Adrenal gland (tissue), 12 donors: ENCODE data around the gene LIPA. TPM values are rescaled to one million over a fixed set of nuclear protein-coding genes. Genes with fewer than 3 reads are reported as not detected.
A peak's percentile ranks its signal among the peaks of the same experiment; 100 is the strongest.

Experiments used
- DNase-seq, 7 donors: peaks; one replicate each; pipeline ENCODE4 v3.0.0-alpha.2; 2019 to 2020
- H3K27ac ChIP-seq, 5 donors: fragments of 200-600 bp; sonication (generic) in 4 of 5; 1 replicate in 3 of 5; 2 replicates in 2 of 5; pipeline versions ENCODE4 v1.5.1 to v1.8.0; 2016 to 2020; ENCODE audit warnings: mild to moderate bottlenecking in 1 of 5
- H3K27me3 ChIP-seq: fragments of 200-600 bp; 2 replicates; pipeline ENCODE4 v1.8.0; 2021
- H3K36me3 ChIP-seq, 2 donors: fragments of 200-600 bp; replicated peaks in 1 of 2; 1 replicate in 1 of 2; 2 replicates in 1 of 2; pipeline versions ENCODE4 v1.5.1 to v1.8.0; 2018 to 2022
- H3K4me1 ChIP-seq, 2 donors: fragments of 200-600 bp; replicated peaks in 1 of 2; 1 replicate in 1 of 2; 2 replicates in 1 of 2; pipeline versions ENCODE4 v1.5.1 to v1.8.0; 2018 to 2021
- H3K4me3 ChIP-seq, 4 donors: fragments of 200-600 bp; sonication (generic) in 3 of 4; one replicate each; pipeline ENCODE4 v1.5.1; 2016 to 2018
- H3K9me3 ChIP-seq, 3 donors: fragments of 200-600 bp; sonication (generic) in 1 of 3; replicated peaks in 1 of 3; 1 replicate in 2 of 3; 2 replicates in 1 of 3; pipeline versions ENCODE4 v1.5.1 to v1.8.0; 2016 to 2021
- POLR2A ChIP-seq, 2 donors: fragments of 450-650 bp; IDR thresholded peaks; one replicate each; pipeline ENCODE4 v1.6.1; 2017; ENCODE audit warnings: antibody characterized with exemption in 2 of 2, mild to moderate bottlenecking in 2 of 2, moderate library complexity in 1 of 2
- WGBS, 4 donors: extraction: QIAGEN DNeasy Blood & Tissue Kit in 2 of 4; methylation state at CpG; one replicate each; pipeline versions ENCODE4 v1.1.5 to v1.1.7; 2013 to 2017; 5-methylcytosine and 5-hydroxymethylcytosine counted together
- intact Hi-C, 2 donors: fragments of 100-400 bp; cut with DNase I; formaldehyde crosslinking; loops; one replicate each; pipeline versions ENCODE4 v1.14.1 to v1.15.0; 2022 to 2023
- polyA plus RNA-seq, 3 donors: library from polyadenylated mRNA; stranded (reverse); fragments of 200-250 nt in 2 of 3; fragments of 350-450 nt in 1 of 3; fragmentation: Illumina TruSeq in 1 of 3; extraction: RNeasy Lipid Tissue Mini Kit (QIAGEN cat#74804) in 1 of 3; gene quantifications; one replicate each; pipeline ENCODE4 v1.2.3, GENCODE V29; 2013 to 2014
- total RNA-seq, 9 donors: library from RNA; depleted of rRNA in 4 of 9; stranded (reverse); fragments of >200 nt in 4 of 9; fragments of 120-200 nt in 1 of 9; fragmentation: NEBNext Ultra II Directional in 1 of 9; extraction: Animal tissue kit (Norgen Biotek cat#: 25700) in 1 of 9; gene quantifications; one replicate each; pipeline versions ENCODE4 v1.1.0 to v1.2.4, GENCODE V29; 2013 to 2023
- TF ChIP-seq, protein P1 (sequence below), 6 experiments: fragments of 450-650 bp in 4 of 6; fragments of 200-600 bp in 2 of 6; sonication (generic) in 1 of 6; IDR thresholded peaks; 1 replicate in 5 of 6; 2 replicates in 1 of 6; pipeline versions ENCODE4 v1.5.1 to v1.8.0; 2016 to 2021; ENCODE audit warnings: antibody characterized with exemption in 6 of 6, mild to moderate bottlenecking in 2 of 6, moderate library complexity in 1 of 6
- donor health status: healthy with polysubstance abuse.
- donor health status: Bipolar disorder and iron deficiency.
- donor health status: DM: yes; HTN: yes; CAD: no.
- donor health status: DM: no; HTN: no; CAD: no.
- donor health status: DM: no; HTN: no; CAD: no.
- donor health status: DM: yes; HTN: yes; CAD: no.

LIPA gene
- total and polyA plus RNA-seq, 12 donors: 15.9 to 202 (median 109) TPM

DNA sequence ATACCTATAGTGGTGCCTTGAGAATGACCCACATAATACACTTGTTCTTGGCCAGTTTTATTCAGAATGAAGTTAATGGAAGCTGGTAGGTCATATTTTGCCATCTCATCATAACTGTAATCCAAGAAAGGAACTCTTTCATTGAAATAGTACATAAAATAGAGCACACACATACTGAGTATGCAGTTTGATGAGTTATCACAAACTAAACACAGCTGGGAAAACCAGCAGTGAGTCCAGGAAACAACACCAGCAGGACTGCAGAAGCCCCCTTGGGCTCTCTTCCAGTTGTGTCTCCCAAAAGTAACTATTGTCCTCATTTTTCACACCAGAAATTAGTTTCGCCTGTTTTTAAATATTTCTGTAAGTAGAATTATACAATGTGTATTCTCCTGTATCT lies 24.7 kb downstream of the LIPA start:
- WGBS, 4 donors: 95 to 100% (median 97%) methylated on average over 1 of the region's 1 CpG
- DNase-seq: no peak
- peaks cover 0 to 4% of the 10 kb centered on the region in 2 donors for H3K36me3 ChIP-seq
- no peaks in the 10 kb centered on the region for H3K9me3 ChIP-seq
- H3K27ac ChIP-seq: no peak overlapping the region
- TF ChIP-seq POLR2A (IDR thresholded peaks at IDR 0.05): no peak
- TF ChIP-seq, protein P1, sequence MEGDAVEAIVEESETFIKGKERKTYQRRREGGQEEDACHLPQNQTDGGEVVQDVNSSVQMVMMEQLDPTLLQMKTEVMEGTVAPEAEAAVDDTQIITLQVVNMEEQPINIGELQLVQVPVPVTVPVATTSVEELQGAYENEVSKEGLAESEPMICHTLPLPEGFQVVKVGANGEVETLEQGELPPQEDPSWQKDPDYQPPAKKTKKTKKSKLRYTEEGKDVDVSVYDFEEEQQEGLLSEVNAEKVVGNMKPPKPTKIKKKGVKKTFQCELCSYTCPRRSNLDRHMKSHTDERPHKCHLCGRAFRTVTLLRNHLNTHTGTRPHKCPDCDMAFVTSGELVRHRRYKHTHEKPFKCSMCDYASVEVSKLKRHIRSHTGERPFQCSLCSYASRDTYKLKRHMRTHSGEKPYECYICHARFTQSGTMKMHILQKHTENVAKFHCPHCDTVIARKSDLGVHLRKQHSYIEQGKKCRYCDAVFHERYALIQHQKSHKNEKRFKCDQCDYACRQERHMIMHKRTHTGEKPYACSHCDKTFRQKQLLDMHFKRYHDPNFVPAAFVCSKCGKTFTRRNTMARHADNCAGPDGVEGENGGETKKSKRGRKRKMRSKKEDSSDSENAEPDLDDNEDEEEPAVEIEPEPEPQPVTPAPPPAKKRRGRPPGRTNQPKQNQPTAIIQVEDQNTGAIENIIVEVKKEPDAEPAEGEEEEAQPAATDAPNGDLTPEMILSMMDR (IDR thresholded peaks at IDR 0.05): no peak
- intact Hi-C loops: no loop called here
- H3K27me3 ChIP-seq: no peaks in the 10 kb centered on the region
- H3K4me3 ChIP-seq: no peak overlapping the region
- no peaks in the 10 kb centered on the region for H3K4me1 ChIP-seq

DNA sequence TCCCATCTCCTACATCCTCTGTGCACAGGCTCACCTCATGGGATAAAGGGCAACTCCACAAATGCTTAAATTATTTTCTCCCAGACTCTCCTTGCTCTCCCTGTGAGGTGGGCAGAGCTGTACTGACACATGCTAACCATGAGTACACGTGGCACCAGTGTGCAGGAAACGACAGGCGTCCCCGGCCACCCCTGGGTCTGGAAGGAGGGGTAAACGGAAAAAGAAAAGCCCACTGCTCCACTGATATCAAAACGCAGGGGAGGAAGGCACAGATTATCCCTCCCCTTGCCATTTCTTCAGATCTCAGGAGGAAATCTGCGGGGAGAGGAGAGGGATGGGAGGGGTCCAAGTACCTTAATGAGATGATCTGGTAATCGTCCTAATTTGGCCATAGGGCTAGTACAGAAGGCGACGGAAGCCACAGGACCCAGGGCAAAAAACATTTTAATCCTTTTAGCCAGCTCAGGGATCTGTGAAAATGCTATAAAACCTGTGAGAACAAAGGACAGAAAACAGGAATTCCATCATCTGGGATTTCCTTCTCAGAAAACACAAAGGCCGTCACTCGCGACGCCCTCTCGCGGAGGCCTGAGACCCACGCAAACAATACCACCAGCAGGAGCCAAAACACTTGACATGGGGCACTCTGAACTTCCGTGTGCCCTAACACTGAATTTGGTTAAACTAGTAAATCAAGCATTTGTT lies 26.7 kb downstream of the LIPA start:
- intact Hi-C loops: no loop called here
- peak in 1 of 7 donors; percentile 12 for DNase-seq
- H3K9me3 ChIP-seq: no peaks in the 10 kb centered on the region
- peaks cover 0 to 5% of the 10 kb centered on the region in 2 donors for H3K36me3 ChIP-seq
- no peaks in the 10 kb centered on the region for H3K4me1 ChIP-seq
- H3K27ac ChIP-seq: peak overlapping the region in 2 of 5 donors; percentile 21 to 54
- no peak overlapping the region for H3K4me3 ChIP-seq
- WGBS, 4 donors: 65 to 79% (median 66%) methylated on average over 16 to 18 of the region's 18 CpGs
- no peak for TF ChIP-seq POLR2A (IDR thresholded peaks at IDR 0.05)
- TF ChIP-seq, protein P1 (IDR thresholded peaks at IDR 0.05): peak in 3 of 6 experiments; percentile 8 to 17 (median 13)
- no peaks in the 10 kb centered on the region for H3K27me3 ChIP-seq

- Histone ChIP-seq H3K27ac (no peak overlapping the region), H3K9me3 (no peaks in the 10 kb centered on the region), H3K36me3 (peaks cover 0 to 5% of the 10 kb centered on the region in 2 donors), H3K27me3 (no peaks in the 10 kb centered on the region), H3K4me1 (peaks cover 0 to 12% of the 10 kb centered on the region in 2 donors), H3K4me3 (no peak overlapping the region)
- WGBS, 4 donors: 62 to 81% (median 77%) methylated on average over 2 of the region's 2 CpGs
- TF ChIP-seq, protein P1 (IDR thresholded peaks at IDR 0.05): no peak
- no peak for TF ChIP-seq POLR2A (IDR thresholded peaks at IDR 0.05)
- DNase-seq: no peak
- intact Hi-C loops: no loop called here
Measured at GRCh38 chr10:89221919-89222318, 29.7 kb downstream of the LIPA start.

DNA sequence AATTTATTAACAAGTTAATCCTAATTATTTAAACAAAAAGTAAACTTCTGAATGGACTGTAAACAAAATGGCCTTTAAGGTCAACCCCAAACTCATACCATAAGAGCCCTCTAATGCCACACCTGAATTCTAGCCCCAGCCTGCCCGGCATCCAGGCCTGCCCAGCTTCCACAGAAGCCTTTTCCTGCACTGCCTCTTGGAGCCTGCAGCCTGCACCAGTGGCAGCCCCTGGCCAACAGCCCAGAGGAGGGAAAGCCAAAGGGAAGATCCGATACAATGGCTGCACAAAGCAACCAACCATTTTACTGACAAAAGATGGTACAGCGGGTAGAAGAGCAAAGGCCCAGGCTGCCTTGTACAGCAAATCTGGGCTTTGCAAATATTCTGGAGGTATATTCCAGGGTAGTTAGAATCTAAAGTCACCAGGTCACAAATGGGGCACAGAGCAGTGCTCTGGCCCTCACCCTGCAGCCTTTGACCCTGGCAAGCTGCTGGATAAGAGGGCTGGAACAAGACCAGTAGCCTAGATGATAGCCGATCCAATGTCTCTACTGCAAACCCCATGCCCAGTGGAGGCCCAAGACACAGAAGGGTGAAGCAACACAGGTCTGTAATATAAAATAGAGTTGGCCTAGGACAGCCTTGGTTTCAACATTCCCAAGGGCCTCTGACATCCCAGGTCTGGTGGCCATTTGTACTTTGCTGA lies 31.9 kb downstream of the LIPA start:
- no peak overlapping the region for H3K4me3 ChIP-seq
- H3K4me1 ChIP-seq: peaks cover 0 to 12% of the 10 kb centered on the region in 2 donors
- intact Hi-C loops: loop anchor here (5.0 to 10.0 kb wide), 4 partner anchors 195 to 385 kb away; no protein-coding TSS in a partner anchor
- WGBS, 4 donors: 80 to 91% (median 86%) methylated on average over 3 to 4 of the region's 4 CpGs
- DNase-seq: peak in 1 of 7 donors; percentile 22
- no peak for TF ChIP-seq POLR2A (IDR thresholded peaks at IDR 0.05)
- TF ChIP-seq, protein P1 (IDR thresholded peaks at IDR 0.05): no peak
- H3K9me3 ChIP-seq: no peaks in the 10 kb centered on the region
- peak overlapping the region in 1 of 5 donors; percentile 23 for H3K27ac ChIP-seq
- no peaks in the 10 kb centered on the region for H3K27me3 ChIP-seq
- peaks cover 0 to 13% of the 10 kb centered on the region in 2 donors for H3K36me3 ChIP-seq
